NCI-H748 treated with DMSO at 0.1 percent for 48 hours (cell line): ENCODE measurements around the gene ADGRV1.

Source experiments
- DNase-seq: peaks from one replicate; lab custom pipeline; 2025; lab: John Stamatoyannopoulos, UW

The ADGRV1 gene

DNA sequence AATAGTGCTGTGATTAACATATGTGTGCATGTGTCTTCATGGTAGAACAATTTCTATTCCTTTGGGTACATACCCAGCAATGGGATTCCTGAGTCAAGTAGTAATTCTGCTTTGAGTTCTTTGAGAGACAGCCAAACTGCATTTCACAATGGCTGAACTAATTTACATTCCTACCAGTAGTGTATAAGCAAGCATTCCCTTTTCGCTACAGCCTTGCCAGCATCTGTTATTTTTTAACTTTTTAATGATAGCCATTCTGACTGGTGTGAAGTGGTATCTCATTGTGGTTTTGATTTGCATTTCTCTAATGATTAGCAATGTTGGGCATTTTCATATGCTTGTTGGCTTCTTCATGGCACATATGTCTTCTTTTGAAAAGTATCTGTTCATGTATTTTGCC, 516.0 kb downstream of the ADGRV1 start:
- no peak for DNase-seq

DNA sequence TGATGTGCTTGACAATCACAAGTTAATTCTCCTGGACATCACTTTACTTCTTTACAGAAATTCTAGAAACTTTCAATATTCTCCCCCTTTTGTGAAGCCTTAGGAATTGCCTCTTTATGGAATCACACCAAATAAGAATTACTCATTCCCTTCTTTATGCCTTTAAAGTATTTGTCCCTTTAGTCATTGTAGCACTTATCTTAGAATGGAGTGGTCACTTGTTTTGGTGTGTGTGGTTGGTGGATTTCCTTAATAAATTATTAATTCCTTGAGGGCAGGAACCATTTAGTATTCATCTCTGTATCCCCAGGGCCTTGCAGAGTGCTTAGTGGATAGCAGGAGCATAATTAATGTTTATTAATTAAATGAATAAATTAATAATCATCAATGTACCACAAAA, 517.5 kb downstream of the ADGRV1 start:
- DNase-seq = no peak

DNA sequence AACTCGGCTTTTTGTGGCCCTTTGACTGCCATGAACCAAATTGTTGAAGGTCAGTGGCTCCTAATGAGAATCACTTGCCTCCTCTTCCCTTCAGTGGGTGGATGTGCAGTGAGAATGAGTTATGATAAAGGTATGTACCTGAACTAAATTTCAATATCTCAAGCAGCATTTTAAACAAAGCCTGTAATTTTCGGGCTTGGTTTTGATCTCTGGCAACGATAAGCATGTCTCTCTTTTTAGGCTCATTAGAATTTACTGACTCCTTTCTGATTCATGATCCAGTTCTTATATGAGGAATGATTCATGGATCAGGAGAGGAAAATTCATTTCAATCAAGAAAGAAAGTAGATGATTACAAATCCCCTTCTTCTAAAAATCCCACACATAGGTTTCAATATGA, 519.0 kb downstream of the ADGRV1 start:
- no peak for DNase-seq

DNA sequence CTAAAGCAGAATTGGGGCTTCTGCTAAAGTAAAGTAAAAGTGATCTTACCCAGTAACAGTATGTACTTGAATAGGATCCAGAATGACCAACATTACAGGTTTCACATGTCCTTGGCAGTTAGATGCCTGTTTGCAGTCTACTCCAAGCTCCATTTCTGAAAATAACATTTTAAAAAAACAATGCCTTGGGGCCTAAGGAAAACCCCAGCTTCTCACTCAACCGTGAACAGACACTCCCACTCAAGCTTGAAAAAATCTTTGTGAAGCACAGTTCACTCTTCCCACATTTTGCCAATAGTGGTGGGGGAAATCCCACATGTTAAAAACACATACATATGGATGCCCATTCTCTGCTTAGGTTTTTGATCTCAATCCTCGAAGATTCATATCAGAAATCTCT, 520.4 kb downstream of the ADGRV1 start:
- DNase-seq = no peak

DNA sequence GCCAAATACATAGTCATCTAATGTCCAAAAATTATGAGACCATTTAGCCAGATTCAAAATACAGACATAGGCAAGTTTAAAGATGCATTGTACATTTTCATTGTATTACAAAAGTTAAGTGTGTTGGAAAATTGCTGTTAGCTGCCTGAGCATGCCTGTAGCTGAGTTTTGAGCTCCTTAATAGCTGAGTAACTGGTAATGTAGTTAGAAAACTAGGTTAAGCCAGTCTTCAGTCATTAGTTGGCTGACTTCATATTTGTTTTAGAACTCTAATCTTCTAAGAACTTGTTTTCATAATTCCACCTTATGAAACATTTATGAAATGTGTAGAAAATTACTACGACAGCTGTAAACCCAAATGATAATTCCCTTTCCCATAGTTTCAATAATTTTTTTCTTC, 531.2 kb downstream of the ADGRV1 start:
- DNase-seq = no peak

DNA sequence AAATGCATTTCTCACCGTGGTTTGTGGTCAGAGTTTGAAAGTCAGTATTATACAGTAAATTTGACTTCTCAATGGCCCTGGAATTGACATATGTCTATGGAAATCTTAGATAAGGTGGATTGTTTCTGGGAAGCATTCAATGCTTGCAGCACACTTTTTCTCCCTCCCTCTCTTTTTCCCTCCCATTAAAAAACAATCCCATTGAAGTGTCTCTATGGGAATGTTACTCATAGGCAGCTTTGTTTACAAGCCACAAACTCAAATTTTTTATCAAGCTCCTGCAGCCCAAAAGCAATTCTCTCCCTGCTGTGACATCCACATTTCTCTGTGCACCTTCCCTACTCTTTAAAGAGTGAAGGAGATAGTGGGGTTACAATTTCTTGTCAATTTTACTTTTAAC, 532.4 kb downstream of the ADGRV1 start:
- no peak for DNase-seq

DNA sequence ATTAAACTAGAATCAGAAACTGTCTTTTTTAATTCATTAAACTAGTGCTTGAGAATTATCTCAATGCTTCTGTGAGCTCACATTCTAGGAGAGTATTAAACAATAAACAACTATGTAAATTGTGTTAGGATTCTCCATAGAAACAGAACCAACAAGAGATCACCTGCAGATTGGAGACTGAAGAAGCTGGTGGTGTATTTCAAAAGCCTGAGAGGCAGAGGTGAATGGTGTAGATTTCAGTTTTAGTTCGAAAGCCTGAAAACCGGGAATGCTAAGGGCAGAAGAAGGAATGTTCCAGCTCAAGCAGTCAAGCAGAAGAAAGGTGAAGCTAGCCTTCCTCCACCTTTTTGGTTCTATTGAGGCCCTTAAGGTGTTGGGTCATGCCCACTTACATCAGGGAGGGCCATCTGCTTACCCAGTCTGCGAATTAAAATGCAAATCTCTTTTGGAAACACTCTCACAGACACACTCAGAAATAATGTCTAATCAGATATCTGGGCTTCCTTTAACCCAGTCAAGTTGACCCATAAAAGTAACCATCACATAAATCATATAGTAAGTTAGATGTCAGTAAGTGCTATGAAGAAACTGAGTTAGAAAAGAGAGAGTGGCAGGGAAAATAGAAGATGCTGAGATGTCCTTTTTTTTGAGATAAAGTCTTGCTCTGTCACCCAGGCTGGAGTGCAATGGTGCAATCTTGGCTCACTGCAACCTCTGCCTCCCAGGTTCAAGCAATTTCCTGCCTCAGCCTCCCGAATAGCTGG, 533.1 kb downstream of the ADGRV1 start:
- DNase-seq = no peak

DNA sequence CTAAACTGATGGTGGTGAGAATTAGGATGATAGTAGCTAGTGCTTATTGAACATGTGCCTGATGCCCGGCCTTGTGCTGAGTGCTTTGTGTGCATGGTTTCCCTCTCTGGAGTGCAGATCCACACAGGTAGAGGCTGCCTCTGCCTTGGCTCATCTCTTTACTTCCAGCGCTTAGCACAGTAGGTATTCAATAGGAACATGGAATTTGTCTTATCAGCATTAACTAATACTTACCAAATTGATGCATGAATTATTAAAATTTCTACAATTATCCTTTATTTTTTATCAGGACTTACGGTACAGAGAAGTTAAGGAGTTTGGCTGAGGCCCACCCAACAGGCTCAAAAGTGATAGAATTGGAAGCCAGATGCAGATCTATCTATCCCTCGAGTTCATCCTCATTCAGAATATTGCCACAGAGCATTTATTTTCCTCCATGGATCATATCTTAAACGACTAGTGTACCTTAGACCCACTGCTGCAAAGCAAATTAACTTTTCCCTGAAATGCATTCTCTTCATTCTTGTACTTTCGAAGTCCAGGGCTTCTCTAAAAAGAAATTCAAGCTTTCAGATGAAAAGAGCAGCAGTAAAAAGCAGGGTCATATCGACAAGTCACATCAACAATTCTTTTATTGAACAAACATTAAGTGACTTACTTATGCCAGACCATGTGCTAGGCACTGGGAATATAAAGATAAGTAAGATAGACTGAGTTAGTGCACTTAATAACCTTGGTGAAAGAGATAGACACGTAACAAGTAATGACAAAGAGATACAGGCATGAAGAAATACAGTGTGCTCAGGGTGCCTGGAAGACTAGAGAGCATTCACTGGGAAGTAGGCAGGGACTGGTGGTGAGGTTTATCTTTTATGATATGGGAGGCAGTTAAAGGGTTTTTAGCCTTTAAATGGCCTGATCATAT, 534.5 kb downstream of the ADGRV1 start:
- no peak for DNase-seq

DNA sequence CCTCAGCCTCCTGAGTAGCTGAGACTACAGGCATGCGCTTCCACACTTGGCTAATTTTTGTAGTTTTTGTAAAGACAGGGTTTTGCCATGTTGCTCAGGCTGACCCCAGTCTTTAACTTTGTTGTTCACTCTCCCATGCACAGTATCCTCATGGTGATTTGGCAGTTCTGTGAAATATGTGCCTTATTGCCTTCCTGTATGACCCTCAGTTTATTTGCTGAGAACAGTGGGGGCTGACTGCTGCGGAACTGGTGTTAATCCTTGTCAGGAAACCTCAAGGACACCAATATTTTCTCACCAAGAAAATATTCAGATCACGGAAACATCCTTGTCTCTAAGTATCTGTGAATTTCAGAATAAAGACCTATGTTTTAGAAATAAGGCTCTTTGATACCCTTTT, 536.7 kb downstream of the ADGRV1 start:
- DNase-seq = no peak

DNA sequence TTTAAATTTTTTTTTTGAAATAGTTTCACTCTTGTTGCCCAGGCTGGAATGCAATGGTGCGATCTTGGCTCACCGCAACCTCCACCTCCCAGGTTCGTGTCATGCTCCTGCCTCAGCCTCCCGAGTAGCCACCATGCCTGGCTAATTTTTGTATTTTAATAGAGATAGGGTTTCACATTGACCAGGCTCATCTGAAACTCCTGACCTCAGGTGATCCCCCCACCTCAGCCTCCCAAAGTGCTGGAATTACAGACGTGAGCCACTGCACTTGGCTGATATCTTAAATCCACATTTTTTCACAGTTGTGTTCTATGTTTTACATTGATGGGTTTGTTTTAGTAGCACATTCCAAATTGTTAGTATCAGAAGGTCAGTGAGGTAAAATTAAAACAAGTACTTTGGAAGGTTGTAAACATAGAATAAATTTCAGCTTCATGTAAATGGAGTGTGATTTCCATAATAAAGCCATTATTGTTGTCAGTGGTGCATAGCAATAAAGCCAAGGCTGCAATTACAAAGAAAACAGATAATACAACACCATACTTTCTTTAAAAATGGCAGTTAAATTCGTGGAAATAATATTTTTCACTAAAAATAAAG, 537.3 kb downstream of the ADGRV1 start:
- DNase-seq = no peak

DNA sequence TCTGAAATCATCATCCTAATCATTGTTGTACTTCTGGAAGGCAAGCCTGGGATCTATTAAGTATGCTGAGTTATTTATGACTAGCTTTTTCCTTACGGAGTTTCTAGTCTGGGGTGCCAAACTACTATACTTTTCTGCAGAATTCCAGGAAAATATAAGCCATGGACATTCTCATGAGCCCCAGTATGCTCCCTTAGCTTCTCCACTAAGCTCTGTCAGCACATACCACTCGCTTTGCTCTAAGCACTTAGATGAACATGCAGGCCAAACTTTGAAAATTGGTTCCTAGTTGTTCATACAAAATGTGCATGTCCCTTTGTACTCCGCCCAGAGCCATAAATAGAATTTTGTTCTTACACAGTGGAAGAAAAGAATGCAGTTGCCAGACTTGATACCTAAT, 539.9 kb downstream of the ADGRV1 start:
- no peak for DNase-seq

DNA sequence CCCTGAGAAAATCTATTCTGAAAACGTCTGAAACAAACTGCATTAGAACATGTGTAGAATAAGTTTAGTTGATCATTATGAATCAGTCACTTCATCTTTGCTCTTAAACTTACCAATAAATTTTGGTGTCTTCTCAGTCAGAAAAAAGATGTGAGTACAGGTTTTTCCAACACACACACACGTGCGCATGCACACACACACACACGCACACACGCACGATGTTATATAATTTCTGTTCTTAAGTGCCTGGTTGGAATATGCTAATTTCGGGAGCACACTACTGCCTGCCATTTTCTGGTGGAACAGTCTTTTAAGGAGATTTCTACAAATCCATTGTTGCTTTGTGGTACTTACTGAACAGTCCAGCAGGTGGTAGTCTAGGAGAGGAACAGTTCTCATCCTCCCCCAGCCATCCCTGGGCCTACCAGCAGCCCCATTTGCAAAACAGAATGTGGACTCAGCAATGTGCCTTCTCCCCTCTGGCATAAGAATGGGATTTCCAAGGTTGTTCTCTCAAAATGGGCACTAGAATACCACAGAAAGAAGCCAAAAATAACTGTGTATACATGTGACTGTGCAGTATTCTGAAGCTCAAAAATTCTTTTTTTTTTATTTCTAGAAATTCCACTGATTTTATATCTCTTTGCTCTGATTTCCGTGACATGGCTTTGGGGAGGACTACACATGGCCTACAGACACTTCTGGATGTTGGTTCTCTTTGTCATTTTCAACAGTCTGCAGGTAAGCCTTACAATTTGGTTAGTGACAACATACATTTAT, 543.2 kb downstream of the ADGRV1 start:
- peak; percentile 69 for DNase-seq

DNA sequence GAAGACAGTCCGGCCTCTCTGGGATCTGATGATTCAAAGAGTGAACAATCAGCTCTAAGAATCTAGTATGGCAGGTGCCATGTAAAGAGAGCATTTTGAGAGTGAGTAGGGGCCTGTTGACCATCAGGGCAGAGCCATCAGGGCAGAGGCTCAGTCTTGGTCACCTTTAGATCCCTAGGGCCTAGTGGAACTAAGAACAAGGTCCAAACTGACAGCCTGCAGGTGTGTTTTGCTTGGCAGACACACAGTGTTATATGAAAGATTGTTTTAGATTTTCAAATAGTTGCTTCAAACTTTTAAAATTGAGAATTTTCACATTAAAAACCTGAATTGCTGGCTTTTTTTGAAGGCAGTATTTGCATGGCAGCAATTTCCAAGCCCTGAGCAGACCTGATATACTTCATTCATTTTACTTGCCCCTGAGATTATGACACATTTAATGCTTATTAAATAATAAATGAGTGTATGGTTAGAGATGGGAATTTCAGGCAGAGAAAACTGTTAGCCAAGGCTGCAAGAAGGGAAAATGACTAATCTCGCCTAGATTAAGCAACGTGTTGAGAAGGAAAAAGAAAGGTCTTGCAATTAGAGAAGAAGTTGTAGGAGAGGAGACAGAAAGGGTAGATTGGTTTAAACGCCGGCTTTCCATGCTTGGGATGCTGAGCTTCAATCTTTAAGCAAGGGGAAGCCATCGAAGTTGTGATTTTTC, 544.9 kb downstream of the ADGRV1 start:
- DNase-seq = no peak

DNA sequence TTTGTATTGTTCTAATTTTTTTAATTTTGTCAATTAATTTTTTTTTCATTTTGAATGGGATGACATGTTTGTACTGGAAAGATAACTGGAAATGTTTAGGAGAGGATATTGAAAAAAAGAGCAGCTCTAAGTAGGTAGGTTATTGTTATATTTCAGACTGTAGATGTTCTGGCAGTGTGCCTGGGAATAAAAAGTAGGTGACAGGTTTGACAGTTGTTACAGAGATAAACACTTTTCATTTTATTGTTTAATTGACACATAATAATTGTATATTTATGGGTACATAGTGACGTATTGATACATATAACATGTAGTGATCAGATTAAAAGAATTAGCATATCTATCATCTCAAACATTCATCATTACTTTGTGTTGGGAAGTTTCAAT, 545.5 kb downstream of the ADGRV1 start:
- no peak for DNase-seq

DNA sequence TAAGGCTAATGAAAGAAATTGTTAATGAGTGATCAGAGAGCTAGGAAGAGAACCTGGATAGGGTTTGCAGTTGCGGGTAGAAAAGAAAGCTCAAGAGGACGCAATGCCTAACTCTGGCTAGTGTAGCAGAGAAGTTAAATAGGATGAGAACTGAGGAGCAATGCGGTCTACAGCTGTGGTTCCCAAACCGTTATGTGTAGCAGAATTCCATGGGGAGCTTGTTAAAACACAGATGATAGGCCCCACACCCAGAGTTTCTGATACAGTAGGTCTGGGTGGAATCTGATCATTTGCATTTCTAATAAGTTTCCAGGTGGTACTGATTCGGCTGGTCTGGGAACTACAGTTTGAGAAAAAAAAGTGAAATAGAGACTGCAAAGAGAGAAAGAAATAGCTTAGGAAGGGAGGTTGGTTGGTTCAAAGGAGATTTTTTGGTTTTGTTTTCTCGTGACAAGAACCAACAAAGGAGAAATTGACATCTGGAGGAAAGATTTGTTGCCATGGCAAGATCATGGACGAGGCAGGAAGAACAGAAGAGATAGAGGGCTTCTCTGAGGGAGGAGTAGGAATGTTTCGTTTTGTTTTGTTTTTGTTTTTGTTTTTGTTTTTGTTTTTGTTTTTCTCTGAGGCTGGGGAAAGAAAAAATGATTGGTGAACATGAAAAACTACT, 548.4 kb downstream of the ADGRV1 start:
- DNase-seq = no peak

DNA sequence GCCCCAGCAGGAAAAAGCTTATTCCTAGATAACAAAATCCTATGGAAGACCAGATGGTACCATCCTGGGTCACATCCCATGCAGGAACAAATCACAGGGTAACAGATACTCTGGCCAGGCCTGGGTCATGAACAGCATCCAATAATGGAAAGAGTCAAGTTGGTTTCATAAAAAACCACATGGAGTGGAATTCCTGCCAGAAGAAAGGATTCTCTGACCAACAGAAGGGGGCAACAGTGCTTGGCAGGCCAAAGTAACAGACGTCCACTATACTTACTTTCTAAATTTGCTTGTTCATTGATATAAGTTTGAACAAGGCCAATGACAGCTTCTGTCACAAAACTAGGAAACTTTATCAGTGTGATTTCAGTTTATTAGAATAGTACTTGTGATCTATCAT, 551.0 kb downstream of the ADGRV1 start:
- DNase-seq = no peak

DNA sequence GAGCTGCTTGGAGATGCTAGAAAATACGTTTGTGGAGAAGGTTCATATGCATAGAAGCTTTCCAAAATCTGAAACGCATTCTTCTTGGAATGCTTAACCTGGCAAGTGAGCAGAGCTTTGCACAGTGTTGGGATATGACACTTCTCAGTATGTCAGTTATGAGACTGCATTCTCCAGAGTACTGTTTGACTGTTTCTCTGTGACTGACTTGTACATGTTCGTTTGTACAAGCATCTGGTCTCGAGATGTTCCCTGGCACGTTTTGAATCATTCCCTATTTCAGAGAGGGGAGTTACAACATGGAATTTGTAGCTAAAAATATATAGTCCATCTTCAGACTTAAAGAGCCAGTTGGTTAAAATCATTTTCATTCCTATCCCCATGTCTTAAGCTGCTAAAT, 552.1 kb downstream of the ADGRV1 start:
- no peak for DNase-seq

DNA sequence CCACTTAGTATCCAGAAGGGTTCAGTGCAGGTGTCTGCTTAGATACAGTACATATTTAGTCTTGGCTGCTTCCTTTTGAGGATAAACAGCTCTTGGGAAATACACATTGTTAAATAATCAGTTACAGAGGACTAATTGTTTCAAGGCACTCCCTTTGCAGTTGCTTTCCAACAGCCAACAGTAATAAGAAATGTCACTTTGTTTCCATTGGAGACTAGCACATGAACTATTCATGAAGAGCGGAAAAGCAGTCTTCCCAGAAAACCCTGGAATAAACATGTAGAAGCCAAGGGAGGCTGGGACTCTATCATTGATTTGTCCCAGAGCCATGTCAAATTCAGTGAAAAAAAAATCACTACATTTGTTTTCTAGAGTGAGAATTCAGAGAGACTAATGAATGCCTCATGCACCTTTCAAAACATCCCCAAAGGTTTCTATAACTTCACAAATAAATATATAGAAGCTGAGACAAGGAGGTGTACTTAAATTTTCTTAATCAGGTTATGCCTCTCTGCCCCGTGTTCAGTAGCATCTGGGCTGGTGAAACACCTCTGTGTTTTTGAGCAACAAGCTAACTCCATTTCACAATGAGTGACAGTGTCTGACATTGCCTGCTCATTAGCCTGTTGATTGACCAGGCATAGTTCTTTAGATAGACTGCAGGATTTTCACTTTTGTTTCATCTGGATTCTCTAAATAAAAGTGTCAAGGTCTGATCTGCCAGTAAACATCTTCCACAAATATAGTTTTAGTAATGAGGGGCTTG, 553.1 kb downstream of the ADGRV1 start:
- DNase-seq = no peak

DNA sequence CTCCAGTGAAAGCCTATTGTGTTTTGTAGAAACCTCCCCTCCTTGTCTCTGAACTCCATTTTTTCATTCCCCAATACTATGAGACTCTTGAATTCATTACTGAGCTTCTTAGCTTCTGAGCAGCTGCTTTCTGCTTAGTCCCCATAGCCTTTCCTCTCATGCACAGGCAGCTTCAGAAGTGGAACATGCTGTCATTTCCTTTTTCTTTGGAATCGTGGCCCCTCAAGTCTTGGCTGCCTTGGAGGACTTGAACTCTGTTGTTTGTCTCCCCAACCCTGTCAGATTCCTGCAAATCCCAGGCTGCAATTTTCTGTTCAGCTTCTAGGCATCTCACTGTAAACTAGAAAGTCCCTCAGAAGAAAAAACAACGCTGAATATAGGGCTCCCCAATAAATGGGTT, 556.1 kb downstream of the ADGRV1 start:
- DNase-seq = no peak

DNA sequence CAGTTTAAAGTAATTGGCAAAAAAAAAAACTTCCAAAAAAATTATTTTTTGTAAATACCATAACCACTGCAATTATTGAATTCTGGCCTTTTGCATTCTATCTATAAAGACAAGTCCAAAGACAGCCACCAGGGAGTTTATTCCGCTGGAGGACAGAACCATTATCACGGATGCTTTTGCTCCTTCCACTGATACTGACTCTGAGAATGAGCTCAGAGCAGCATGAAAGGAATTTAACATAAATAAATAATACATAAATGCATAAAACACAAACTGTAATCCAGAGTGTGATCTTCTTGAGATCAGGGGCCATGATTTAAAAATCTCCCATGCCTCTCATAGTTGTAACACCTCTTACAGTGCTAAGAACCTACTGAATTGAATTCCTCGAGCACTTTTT, 559.8 kb downstream of the ADGRV1 start:
- no peak for DNase-seq
